HG02870 (cell line): ENCODE results near the gene CXCL6.

Experiments
- ATAC-seq: cut with Tn5 transposase; IDR thresholded peaks from one replicate; pipeline ENCODE4 v1.9.1; 2021; ENCODE audit warnings: mild to moderate bottlenecking, moderate library complexity; ENCODE audit not compliant: unreplicated experiment

The CXCL6 gene

GRCh38 chr4:73841243-73841925 lies 4.9 kb downstream of the CXCL6 start:
- no peak for ATAC-seq

- no peak for ATAC-seq
These were observed 6.2 kb downstream of the CXCL6 start for GRCh38 chr4:73842696-73843095.

- no peak for ATAC-seq
These were observed 6.9 kb downstream of the CXCL6 start for GRCh38 chr4:73843369-73843768.

- no peak for ATAC-seq
These were observed 7.9 kb downstream of the CXCL6 start for GRCh38 chr4:73844345-73844744.

- no peak for ATAC-seq
These were observed 8.3 kb downstream of the CXCL6 start for GRCh38 chr4:73844806-73845205.

- ATAC-seq: no peak
These were observed 11.2 kb downstream of the CXCL6 start for GRCh38 chr4:73847526-73848182.

GRCh38 chr4:73848183-73848777 lies 11.8 kb downstream of the CXCL6 start:
- no peak for ATAC-seq

GRCh38 chr4:73850261-73850970 lies 13.9 kb downstream of the CXCL6 start:
- no peak for ATAC-seq

GRCh38 chr4:73851293-73851692 lies 14.8 kb downstream of the CXCL6 start:
- no peak for ATAC-seq

GRCh38 chr4:73852771-73853170 lies 16.3 kb downstream of the CXCL6 start:
- ATAC-seq: no peak

GRCh38 chr4:73853246-73853704 lies 16.8 kb downstream of the CXCL6 start, which contains the start of gene PF4V1:
PF4V1 (plus strand) TSS chr4:73853296; CDS start chr4:73853363, 67 bp downstream.
- ATAC-seq: no peak

GRCh38 chr4:73853718-73854473 lies 17.4 kb downstream of the CXCL6 start:
- no peak for ATAC-seq

GRCh38 chr4:73855406-73855805 lies 18.9 kb downstream of the CXCL6 start:
- ATAC-seq: no peak

GRCh38 chr4:73856518-73856917 lies 20.0 kb downstream of the CXCL6 start:
- ATAC-seq: no peak

- no peak for ATAC-seq
These were observed 23.2 kb downstream of the CXCL6 start for GRCh38 chr4:73859614-73860088.

- no peak for ATAC-seq
These were observed 23.7 kb downstream of the CXCL6 start for GRCh38 chr4:73860181-73860580.

GRCh38 chr4:73860917-73861316 lies 24.4 kb downstream of the CXCL6 start:
- ATAC-seq: no peak

- no peak for ATAC-seq
These were observed 25.8 kb downstream of the CXCL6 start for GRCh38 chr4:73862322-73862721.

- ATAC-seq: no peak
These were observed 27.9 kb downstream of the CXCL6 start for GRCh38 chr4:73864365-73864764.

GRCh38 chr4:73864961-73865360 lies 28.5 kb downstream of the CXCL6 start:
- ATAC-seq: no peak
